Measurements from ENCODE around the gene INPP5E. TPM values are rescaled to one million over a fixed set of nuclear protein-coding genes. Genes with fewer than 3 reads are reported as not detected.

Gene INPP5E
- total and polyA plus RNA-seq, 2 donors (not counting 1 experiment from before 2014, with no cell fraction given): 31.0 to 33.1 TPM

GRCh38 chr9:136466155-136466541, 26.5 kb upstream of the INPP5E start:
- CTCF ChIA-PET: no interaction called here
- Histone ChIP-seq H3K4me1 (ENCODE audit: control insufficient read depth in 2 of 2, insufficient read depth in 2 of 2, low read length in 2 of 2) (no peaks in the 10 kb centered on the region), H2AFZ (ENCODE audit: insufficient read depth, low read depth, low read length, poor library complexity, severe bottlenecking) (no peak overlapping the region), H3K9ac (ENCODE audit: low read length) (no peak overlapping the region), H4K20me1 (ENCODE audit: control insufficient read depth, insufficient read depth, low read length, poor library complexity, severe bottlenecking) (peaks cover 62% of the 10 kb centered on the region), H3K4me3 (ENCODE audit: control extremely low read depth in 1 of 5, extremely low read depth in 1 of 5, insufficient read depth in 1 of 5, low read depth in 2 of 5, low read length in 4 of 5) (no peak overlapping the region), H3K9me3 (ENCODE audit: control extremely low read depth in 1 of 3, control insufficient read depth in 2 of 3, insufficient read depth in 1 of 3, low read length in 2 of 3) (no peaks in the 10 kb centered on the region), H3K79me2 (ENCODE audit: control insufficient read depth, insufficient read depth, low read length) (peaks cover 93% of the 10 kb centered on the region), H3K27me3 (replicated peaks in 1 of 4; ENCODE audit: control extremely low read depth in 1 of 4, control insufficient read depth in 3 of 4, insufficient read depth in 4 of 4, low read length in 3 of 4) (no peaks in the 10 kb centered on the region), H3K27ac (ENCODE audit: low read length in 2 of 2) (no peak overlapping the region), H3K4me2 (replicated peaks; ENCODE audit: low read depth, low read length, poor library complexity, severe bottlenecking) (no peak overlapping the region), H3K36me3 (replicated peaks in 1 of 2; ENCODE audit: control extremely low read depth in 1 of 2, control insufficient read depth in 1 of 2, extremely low read depth in 1 of 2, insufficient read depth in 2 of 2, low read length in 1 of 2) (peaks cover 2 to 91% of the 10 kb centered on the region in 2 experiments)
- ATAC-seq (ENCODE audit: low read depth) (no peak), DNase-seq (no peak)
- Mint-ChIP-seq H3K27me3 (no peaks in the 10 kb centered on the region), H3K27ac (no peak overlapping the region), H3K4me1 (no peaks in the 10 kb centered on the region), H3K9me3 (ENCODE audit: insufficient read depth) (no peaks in the 10 kb centered on the region), H3K4me3 (no peak overlapping the region)
- TF ChIP-seq CTCF (IDR thresholded peaks at IDR 0.05): no peak
- TF ChIP-seq EZH2 (IDR thresholded peaks at IDR 0.05; ENCODE audit: borderline replicate concordance, insufficient read depth, low read depth, low read length, poor library complexity, severe bottlenecking): no peak
- POLR2A ChIA-PET: no interaction called here
- intact Hi-C loops (cut with micrococcal nuclease): no loop called here
- 98% methylated on average over 29 of the region's 30 CpGs for WGBS (ENCODE audit: insufficient coverage)

GRCh38 chr9:136465500-136466154, 26.0 kb upstream of the INPP5E start:
- no peak overlapping the region for H3K4me3 Mint-ChIP-seq
- intact Hi-C loops (cut with micrococcal nuclease): no loop called here
- peaks cover 88% of the 10 kb centered on the region for H3K79me2 ChIP-seq (ENCODE audit: control insufficient read depth, insufficient read depth, low read length)
- no peak overlapping the region for H3K27ac Mint-ChIP-seq
- H3K4me2 ChIP-seq (replicated peaks; ENCODE audit: low read depth, low read length, poor library complexity, severe bottlenecking): no peak overlapping the region
- H3K27me3 ChIP-seq (replicated peaks in 1 of 4; ENCODE audit: control extremely low read depth in 1 of 4, control insufficient read depth in 3 of 4, insufficient read depth in 4 of 4, low read length in 3 of 4): no peaks in the 10 kb centered on the region
- H2AFZ ChIP-seq (ENCODE audit: insufficient read depth, low read depth, low read length, poor library complexity, severe bottlenecking): no peak overlapping the region
- H3K27ac ChIP-seq (ENCODE audit: low read length in 2 of 2): no peak overlapping the region
- H3K4me3 ChIP-seq (ENCODE audit: control extremely low read depth in 1 of 5, extremely low read depth in 1 of 5, insufficient read depth in 1 of 5, low read depth in 2 of 5, low read length in 4 of 5): no peak overlapping the region
- 98% methylated on average over 27 of the region's 27 CpGs for WGBS (ENCODE audit: insufficient coverage)
- no peaks in the 10 kb centered on the region for H3K27me3 Mint-ChIP-seq
- H3K9me3 ChIP-seq (ENCODE audit: control extremely low read depth in 1 of 3, control insufficient read depth in 2 of 3, insufficient read depth in 1 of 3, low read length in 2 of 3): no peaks in the 10 kb centered on the region
- TF ChIP-seq EZH2 (IDR thresholded peaks at IDR 0.05; ENCODE audit: borderline replicate concordance, insufficient read depth, low read depth, low read length, poor library complexity, severe bottlenecking) (no peak), CTCF (IDR thresholded peaks at IDR 0.05) (no peak)
- CTCF ChIA-PET: no interaction called here
- no peak overlapping the region for H3K9ac ChIP-seq (ENCODE audit: low read length)
- POLR2A ChIA-PET: no interaction called here
- DNase-seq: no peak
- no peaks in the 10 kb centered on the region for H3K4me1 Mint-ChIP-seq
- H4K20me1 ChIP-seq (ENCODE audit: control insufficient read depth, insufficient read depth, low read length, poor library complexity, severe bottlenecking): peaks cover 57% of the 10 kb centered on the region
- ATAC-seq (ENCODE audit: low read depth): no peak
- no peaks in the 10 kb centered on the region for H3K9me3 Mint-ChIP-seq (ENCODE audit: insufficient read depth)
- no peaks in the 10 kb centered on the region for H3K4me1 ChIP-seq (ENCODE audit: control insufficient read depth in 2 of 2, insufficient read depth in 2 of 2, low read length in 2 of 2)
- peaks cover 2 to 91% of the 10 kb centered on the region in 2 experiments for H3K36me3 ChIP-seq (replicated peaks in 1 of 2; ENCODE audit: control extremely low read depth in 1 of 2, control insufficient read depth in 1 of 2, extremely low read depth in 1 of 2, insufficient read depth in 2 of 2, low read length in 1 of 2)
